Measurements from ENCODE around the gene CCDC61.

DNA sequence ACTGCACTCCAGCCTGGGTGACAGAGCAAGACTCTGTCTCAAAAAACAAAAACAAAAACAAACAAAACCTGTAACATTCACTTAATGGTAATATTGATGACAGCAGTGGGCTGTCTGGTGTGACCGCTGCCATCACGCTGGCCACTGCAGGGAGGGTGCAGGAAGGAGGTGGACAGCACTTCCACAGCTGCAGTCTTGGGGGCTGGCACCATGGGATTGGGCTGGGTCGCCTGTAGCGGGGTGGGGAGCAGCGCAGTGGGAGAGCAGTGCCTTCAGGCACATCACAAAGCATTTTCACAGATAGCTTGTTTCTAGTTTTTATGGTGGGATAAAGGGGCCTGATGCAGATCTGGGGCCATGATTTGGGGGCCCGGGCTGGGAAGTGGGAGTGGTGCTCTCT lies 40.3 kb downstream of the CCDC61 start:
- no peak for TF ChIP-seq NRF1 (IDR thresholded peaks at IDR 0.05; ENCODE audit: low read depth, low read length)
- TF ChIP-seq POLR2A (IDR thresholded peaks at IDR 0.05; ENCODE audit: control extremely low read depth in 1 of 2, low read depth in 2 of 2, low read length in 2 of 2), result no peak
- TF ChIP-seq CREB1 (IDR thresholded peaks at IDR 0.05), result no peak
- TF ChIP-seq, protein P1, sequence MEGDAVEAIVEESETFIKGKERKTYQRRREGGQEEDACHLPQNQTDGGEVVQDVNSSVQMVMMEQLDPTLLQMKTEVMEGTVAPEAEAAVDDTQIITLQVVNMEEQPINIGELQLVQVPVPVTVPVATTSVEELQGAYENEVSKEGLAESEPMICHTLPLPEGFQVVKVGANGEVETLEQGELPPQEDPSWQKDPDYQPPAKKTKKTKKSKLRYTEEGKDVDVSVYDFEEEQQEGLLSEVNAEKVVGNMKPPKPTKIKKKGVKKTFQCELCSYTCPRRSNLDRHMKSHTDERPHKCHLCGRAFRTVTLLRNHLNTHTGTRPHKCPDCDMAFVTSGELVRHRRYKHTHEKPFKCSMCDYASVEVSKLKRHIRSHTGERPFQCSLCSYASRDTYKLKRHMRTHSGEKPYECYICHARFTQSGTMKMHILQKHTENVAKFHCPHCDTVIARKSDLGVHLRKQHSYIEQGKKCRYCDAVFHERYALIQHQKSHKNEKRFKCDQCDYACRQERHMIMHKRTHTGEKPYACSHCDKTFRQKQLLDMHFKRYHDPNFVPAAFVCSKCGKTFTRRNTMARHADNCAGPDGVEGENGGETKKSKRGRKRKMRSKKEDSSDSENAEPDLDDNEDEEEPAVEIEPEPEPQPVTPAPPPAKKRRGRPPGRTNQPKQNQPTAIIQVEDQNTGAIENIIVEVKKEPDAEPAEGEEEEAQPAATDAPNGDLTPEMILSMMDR (IDR thresholded peaks at IDR 0.05; ENCODE audit: control extremely low read depth in 1 of 3, insufficient read depth in 1 of 3, low read depth in 1 of 3, low read length in 3 of 3), result no peak
- no peak for TF ChIP-seq MAX (IDR thresholded peaks at IDR 0.05)
- TF ChIP-seq MAFK (IDR thresholded peaks at IDR 0.05; ENCODE audit: low read depth, low read length), result no peak

All from H1 (cell line).